B cell (primary cell): Measurements from ENCODE around the gene CNOT4. TPM values are rescaled to one million over a fixed set of nuclear protein-coding genes. Genes with fewer than 3 reads are reported as not detected.

Source experiments
- ATAC-seq: fragments of 200-7000 bp; cut with Tn5 transposase; one replicate; pipeline ENCODE4 v1.10.0; 2021; ENCODE audit warnings: low read depth, mild to moderate bottlenecking, moderate number of reproducible peaks, moderate library complexity
- CTCF ChIA-PET: fragments of 350-600 bp; sonication (Branson Sonifier 250); formaldehyde crosslinking; loops from one replicate; lab custom pipeline; 2021; ENCODE audit warnings: antibody characterized with exemption, inconsistent platforms; lab: Charles Lee
- POLR2A ChIA-PET: fragments of 350-600 bp; sonication (Branson Sonifier 250); formaldehyde crosslinking; loops from one replicate; lab custom pipeline; 2021; ENCODE audit warnings: antibody characterized with exemption; lab: Charles Lee
- DNase-seq: peaks from one replicate; pipeline ENCODE4 v3.0.0; 2013
- H2AFZ ChIP-seq: 2 replicates; pipeline ENCODE4 v1.6.1; 2012; ENCODE audit warnings: mild to moderate bottlenecking, low read depth, low read length; ENCODE audit not compliant: insufficient read depth, poor library complexity, severe bottlenecking
- H3K27ac ChIP-seq, 2 donors: 1 replicate in 1 of 2; 2 replicates in 1 of 2; pipeline ENCODE4 v1.5.1; 2012 to 2013; ENCODE audit warnings: low read length in 2 of 2, mild to moderate bottlenecking in 2 of 2, moderate library complexity in 1 of 2
- H3K27me3 ChIP-seq, 4 experiments: fragments of 200-600 bp in 1 of 4; sonication (generic) in 1 of 4; replicated peaks in 1 of 4; 1 replicate in 2 of 4; 2 replicates in 2 of 4; pipeline versions ENCODE4 v1.6.1 to v1.7.0; 2013 to 2016; ENCODE audit warnings: low read length in 3 of 4, mild to moderate bottlenecking in 2 of 4, mixed read lengths in 1 of 4, moderate library complexity in 1 of 4; ENCODE audit not compliant: insufficient read depth in 4 of 4, control insufficient read depth in 3 of 4; ENCODE audit errors: control extremely low read depth in 1 of 4
- H3K36me3 ChIP-seq, 2 experiments: replicated peaks in 1 of 2; 1 replicate in 1 of 2; 2 replicates in 1 of 2; pipeline versions ENCODE4 v1.6.1 to v1.7.1; 2013; ENCODE audit warnings: low read length in 1 of 2; ENCODE audit not compliant: insufficient read depth in 2 of 2, control insufficient read depth in 1 of 2; ENCODE audit errors: control extremely low read depth in 1 of 2, extremely low read depth in 1 of 2
- H3K4me1 ChIP-seq, 2 donors: fragments of 200-600 bp in 1 of 2; sonication (generic) in 1 of 2; 1 replicate in 1 of 2; 2 replicates in 1 of 2; pipeline versions ENCODE4 v1.5.1 to v1.6.1; 2013 to 2017; ENCODE audit warnings: low read length in 2 of 2; ENCODE audit not compliant: control insufficient read depth in 2 of 2, insufficient read depth in 2 of 2
- H3K4me2 ChIP-seq: replicated peaks from 2 replicates; pipeline ENCODE3; 2012; ENCODE audit warnings: mild to moderate bottlenecking, low read depth, low read length; ENCODE audit not compliant: poor library complexity, severe bottlenecking
- H3K4me3 ChIP-seq, 5 experiments: fragments of 200-600 bp in 1 of 5; sonication (generic) in 1 of 5; 1 replicate in 3 of 5; 2 replicates in 2 of 5; pipeline versions ENCODE4 v1.5.1 to v1.7.0; 2011 to 2016; ENCODE audit warnings: low read length in 4 of 5, mild to moderate bottlenecking in 4 of 5, low read depth in 2 of 5, control low read depth in 1 of 5, moderate library complexity in 1 of 5; ENCODE audit not compliant: insufficient read depth in 1 of 5; ENCODE audit errors: control extremely low read depth in 1 of 5, extremely low read depth in 1 of 5
- H3K79me2 ChIP-seq: fragments of 200-600 bp; sonication (generic); one replicate; pipeline ENCODE4 v1.6.0; 2016; ENCODE audit warnings: low read length; ENCODE audit not compliant: control insufficient read depth, insufficient read depth
- H3K9ac ChIP-seq: fragments of 200-600 bp; sonication (generic); 2 replicates; pipeline ENCODE4 v1.6.1; 2017; ENCODE audit warnings: mild to moderate bottlenecking, low read length, moderate library complexity
- H3K9me3 ChIP-seq, 3 donors: one replicate each; pipeline versions ENCODE4 v1.6.1 to v1.7.1; 2013; ENCODE audit warnings: low read length in 2 of 3; ENCODE audit not compliant: control insufficient read depth in 2 of 3, insufficient read depth in 1 of 3; ENCODE audit errors: control extremely low read depth in 1 of 3
- H4K20me1 ChIP-seq: 2 replicates; pipeline ENCODE4 v1.6.0; 2012; ENCODE audit warnings: mild to moderate bottlenecking, low read length; ENCODE audit not compliant: insufficient read depth, control insufficient read depth, poor library complexity, severe bottlenecking
- H3K27ac Mint-ChIP-seq: one replicate; pipeline ENCODE4 v1.8.0; 2021; ENCODE audit warnings: mixed read lengths
- H3K27me3 Mint-ChIP-seq: one replicate; pipeline ENCODE4 v1.8.0; 2021; ENCODE audit warnings: mixed read lengths
- H3K4me1 Mint-ChIP-seq: one replicate; pipeline ENCODE4 v1.8.0; 2021; ENCODE audit warnings: mixed read lengths
- H3K4me3 Mint-ChIP-seq: one replicate; pipeline ENCODE4 v1.8.0; 2021; ENCODE audit warnings: mixed read lengths
- H3K9me3 Mint-ChIP-seq: one replicate; pipeline ENCODE4 v1.8.0; 2022; ENCODE audit warnings: mixed read lengths; ENCODE audit not compliant: insufficient read depth
- CTCF ChIP-seq: fragments of 200-600 bp; IDR thresholded peaks from one replicate; pipeline ENCODE4 v1.8.0; 2022; ENCODE audit warnings: antibody characterized with exemption, mild to moderate bottlenecking
- EZH2 ChIP-seq: IDR thresholded peaks from 2 replicates; pipeline ENCODE4 v1.6.1; 2012; ENCODE audit warnings: borderline replicate concordance, low read depth, mild to moderate bottlenecking, moderate library complexity, low read length; ENCODE audit not compliant: insufficient read depth, poor library complexity, severe bottlenecking
- WGBS: methylation state at CpG from one replicate; pipeline ENCODE4 v1.1.5; 2013; ENCODE audit warnings: missing lambda C conversion rate; ENCODE audit not compliant: insufficient coverage; 5-methylcytosine and 5-hydroxymethylcytosine counted together
- intact Hi-C: fragments of 100-400 bp; cut with micrococcal nuclease; formaldehyde crosslinking; loops from one replicate; pipeline ENCODE4 v1.10.0; 2022
- polyA plus RNA-seq: library from polyadenylated mRNA; depleted of rRNA; stranded (reverse); fragments of >200 nt; gene quantifications from 2 replicates; pipeline ENCODE4 v1.2.3, GENCODE V29; 2012
- total RNA-seq, 2 donors: library from RNA; stranded (reverse); fragments of 120-200 nt in 1 of 2; gene quantifications; 1 replicate in 1 of 2; 2 replicates in 1 of 2; pipeline versions ENCODE4 v1.2.3 to v1.2.4, GENCODE V29; 2013 to 2022

Gene CNOT4
- total and polyA plus RNA-seq, 2 donors (not counting 1 experiment from before 2014, with no cell fraction given) = 9.8 to 52.1 TPM

- CTCF ChIA-PET = no interaction called here
Measured at GRCh38 chr7:135405969-135406368, 103.9 kb downstream of the CNOT4 start.

GRCh38 chr7:135403302-135403701 is 106.6 kb downstream of the CNOT4 start:
- Mint-ChIP-seq H3K27ac (no peak overlapping the region), H3K27me3 (no peaks in the 10 kb centered on the region), H3K4me3 (no peak overlapping the region), H3K4me1 (no peaks in the 10 kb centered on the region), H3K9me3 (no peaks in the 10 kb centered on the region)
- Histone ChIP-seq H3K27ac (no peak overlapping the region), H4K20me1 (no peaks in the 10 kb centered on the region), H3K4me2 (no peak overlapping the region), H3K9me3 (no peaks in the 10 kb centered on the region), H3K4me3 (no peak overlapping the region), H3K36me3 (peaks cover 2 to 16% of the 10 kb centered on the region in 2 experiments), H2AFZ (no peak overlapping the region), H3K27me3 (no peaks in the 10 kb centered on the region), H3K4me1 (no peaks in the 10 kb centered on the region), H3K9ac (no peak overlapping the region), H3K79me2 (no peaks in the 10 kb centered on the region)
- intact Hi-C loops = no loop called here
- ChIA-PET CTCF (no interaction called here), POLR2A (no interaction called here)
- 100% methylated on average over 1 of the region's 3 CpGs for WGBS
- ATAC-seq (no peak), DNase-seq (no peak)
- TF ChIP-seq EZH2 (no peak), CTCF (no peak)

More at GRCh38 chr7:135405969-135406368, 103.9 kb downstream of the CNOT4 start:
- Histone ChIP-seq H3K79me2 (no peaks in the 10 kb centered on the region), H3K4me3 (no peak overlapping the region), H3K9ac (no peak overlapping the region), H3K27me3 (no peaks in the 10 kb centered on the region), H3K4me2 (no peak overlapping the region), H3K36me3 (peaks cover 2 to 30% of the 10 kb centered on the region in 2 experiments), H3K4me1 (no peaks in the 10 kb centered on the region), H3K27ac (no peak overlapping the region), H4K20me1 (no peaks in the 10 kb centered on the region), H2AFZ (no peak overlapping the region), H3K9me3 (no peaks in the 10 kb centered on the region)
- no peak for ATAC-seq
- 100% methylated on average over 2 of the region's 2 CpGs for WGBS
- intact Hi-C loops = no loop called here
- Mint-ChIP-seq H3K27me3 (no peaks in the 10 kb centered on the region), H3K4me3 (no peak overlapping the region), H3K4me1 (no peaks in the 10 kb centered on the region), H3K27ac (no peak overlapping the region), H3K9me3 (no peaks in the 10 kb centered on the region)
- no peak for TF ChIP-seq CTCF
- TF ChIP-seq EZH2 = no peak
- DNase-seq = no peak
- POLR2A ChIA-PET = no interaction called here
